Osteocyte (in vitro differentiated cells): ENCODE measurements around the gene RBP7. TPM values are rescaled to one million over a fixed set of nuclear protein-coding genes. Genes with fewer than 3 reads are reported as not detected.

Experiments used
- DNase-seq: peaks from one replicate; pipeline ENCODE4 v3.0.0; 2021; ENCODE audit warnings: mixed read lengths; ENCODE audit not compliant: unreplicated experiment; ENCODE audit errors: extremely low spot score
- H3K27ac Mint-ChIP-seq: one replicate; pipeline ENCODE4 v1.8.0; 2021; ENCODE audit warnings: mild to moderate bottlenecking, mixed read lengths; ENCODE audit not compliant: unreplicated experiment
- H3K27me3 Mint-ChIP-seq: one replicate; pipeline ENCODE4 v1.8.0; 2021; ENCODE audit warnings: mixed read lengths; ENCODE audit not compliant: unreplicated experiment
- H3K36me3 Mint-ChIP-seq: one replicate; pipeline ENCODE4 v1.8.0; 2021; ENCODE audit warnings: mixed read lengths; ENCODE audit not compliant: unreplicated experiment
- H3K4me1 Mint-ChIP-seq: one replicate; pipeline ENCODE4 v1.8.0; 2021; ENCODE audit warnings: mixed read lengths; ENCODE audit not compliant: unreplicated experiment
- H3K4me3 Mint-ChIP-seq: one replicate; pipeline ENCODE4 v1.8.0; 2021; ENCODE audit warnings: mild to moderate bottlenecking, moderate library complexity, mixed read lengths; ENCODE audit not compliant: unreplicated experiment
- H3K9me3 Mint-ChIP-seq: one replicate; pipeline ENCODE4 v1.8.0; 2021; ENCODE audit warnings: mixed read lengths; ENCODE audit not compliant: unreplicated experiment
- CTCF ChIP-seq: fragments of 200-600 bp; sonication (generic); IDR thresholded peaks from 2 replicates; pipeline ENCODE4 v1.5.0; 2021; ENCODE audit warnings: antibody characterized with exemption, mild to moderate bottlenecking, moderate library complexity
- total RNA-seq: library from RNA; stranded (reverse); gene quantifications from 2 replicates; pipeline ENCODE4 v1.2.1, GENCODE V29; 2021

The RBP7 gene
- total RNA-seq, 1 donor from 2014 or later, result not detected

- no peak overlapping the region for H3K4me3 Mint-ChIP-seq
- no peak for TF ChIP-seq CTCF
- no peak for DNase-seq
- peaks cover 24% of the 10 kb centered on the region for H3K36me3 Mint-ChIP-seq
- no peaks in the 10 kb centered on the region for H3K27me3 Mint-ChIP-seq
- no peak overlapping the region for H3K27ac Mint-ChIP-seq
- H3K9me3 Mint-ChIP-seq, result no peaks in the 10 kb centered on the region
- peaks cover 25% of the 10 kb centered on the region for H3K4me1 Mint-ChIP-seq
Measured at GRCh38 chr1:10042746-10043145, 45.7 kb downstream of the RBP7 start.

- DNase-seq, result no peak
- no peak for TF ChIP-seq CTCF
- no peaks in the 10 kb centered on the region for H3K9me3 Mint-ChIP-seq
- peaks cover 21% of the 10 kb centered on the region for H3K36me3 Mint-ChIP-seq
- H3K27me3 Mint-ChIP-seq, result no peaks in the 10 kb centered on the region
- peaks cover 28% of the 10 kb centered on the region for H3K4me1 Mint-ChIP-seq
- H3K27ac Mint-ChIP-seq, result peak overlapping the region; percentile 2
- no peak overlapping the region for H3K4me3 Mint-ChIP-seq
Measured at GRCh38 chr1:10045480-10046355, 48.7 kb downstream of the RBP7 start.

- H3K4me3 Mint-ChIP-seq, result no peak overlapping the region
- peaks cover 26% of the 10 kb centered on the region for H3K36me3 Mint-ChIP-seq
- no peak for TF ChIP-seq CTCF
- H3K9me3 Mint-ChIP-seq, result no peaks in the 10 kb centered on the region
- peak overlapping the region; percentile 2 for H3K27ac Mint-ChIP-seq
- H3K27me3 Mint-ChIP-seq, result no peaks in the 10 kb centered on the region
- no peak for DNase-seq
- H3K4me1 Mint-ChIP-seq, result peaks cover 28% of the 10 kb centered on the region
Measured at GRCh38 chr1:10046356-10047085, 49.5 kb downstream of the RBP7 start.

- Mint-ChIP-seq H3K4me1 (peaks cover 28% of the 10 kb centered on the region), H3K27me3 (no peaks in the 10 kb centered on the region), H3K4me3 (no peak overlapping the region), H3K27ac (no peak overlapping the region), H3K9me3 (no peaks in the 10 kb centered on the region), H3K36me3 (peaks cover 21% of the 10 kb centered on the region)
- TF ChIP-seq CTCF, result no peak
- no peak for DNase-seq
Measured at GRCh38 chr1:10048601-10049000, 51.6 kb downstream of the RBP7 start.

GRCh38 chr1:10050611-10051010 is 53.6 kb downstream of the RBP7 start:
- no peak for DNase-seq
- no peak overlapping the region for H3K4me3 Mint-ChIP-seq
- H3K4me1 Mint-ChIP-seq, result peaks cover 26% of the 10 kb centered on the region
- no peaks in the 10 kb centered on the region for H3K9me3 Mint-ChIP-seq
- no peaks in the 10 kb centered on the region for H3K27me3 Mint-ChIP-seq
- TF ChIP-seq CTCF, result no peak
- peaks cover 19% of the 10 kb centered on the region for H3K36me3 Mint-ChIP-seq
- no peak overlapping the region for H3K27ac Mint-ChIP-seq
